ENCODE results near the gene SCUBE3. TPM values are rescaled to one million over a fixed set of nuclear protein-coding genes. Genes with fewer than 3 reads are reported as not detected.

The SCUBE3 gene
- total RNA-seq: under 1 TPM; 0.12 to 0.59 TPM

GRCh38 chr6:35213824-35214756, at the start of gene SCUBE3:
TSS of gene SCUBE3 (plus strand) at chr6:35213956. CDS start at chr6:35214419, 463 bp downstream.
- DNase-seq (ENCODE audit: low spot score): no peak
- H3K27me3 ChIP-seq: peaks cover 4 to 9% of the 10 kb centered on the region in 2 donors
- H3K4me1 ChIP-seq: peaks cover 0 to 14% of the 10 kb centered on the region in 2 donors

GRCh38 chr6:35164277-35164676, 49.5 kb upstream of the SCUBE3 start:
- TF ChIP-seq CTCF (IDR thresholded peaks at IDR 0.05): no peak
- DNase-seq (ENCODE audit: low spot score): no peak
- Histone ChIP-seq H3K4me1 (peaks cover 0 to 11% of the 10 kb centered on the region in 2 donors), H3K4me3 (no peak overlapping the region), H3K9me3 (no peaks in the 10 kb centered on the region), H3K27me3 (no peaks in the 10 kb centered on the region), H3K27ac (no peak overlapping the region), H3K36me3 (no peaks in the 10 kb centered on the region)

More at GRCh38 chr6:35213824-35214756, at the start of gene SCUBE3:
- Histone ChIP-seq H3K36me3 (no peaks in the 10 kb centered on the region), H3K9me3 (no peaks in the 10 kb centered on the region), H3K27ac (no peak within 1 kb of the TSS), H3K4me3 (peak within 1 kb of the TSS; percentile 29 to 56)
- no peak for TF ChIP-seq CTCF (IDR thresholded peaks at IDR 0.05)

- no peak for TF ChIP-seq CTCF (IDR thresholded peaks at IDR 0.05)
- Histone ChIP-seq H3K4me3 (no peak overlapping the region), H3K9me3 (no peaks in the 10 kb centered on the region)
Observed at GRCh38 chr6:35164868-35165267, 48.9 kb upstream of the SCUBE3 start.

GRCh38 chr6:35165630-35166071, 48.1 kb upstream of the SCUBE3 start:
- no peak for TF ChIP-seq CTCF (IDR thresholded peaks at IDR 0.05)
- Histone ChIP-seq H3K4me3 (no peak overlapping the region), H3K36me3 (no peaks in the 10 kb centered on the region), H3K9me3 (no peaks in the 10 kb centered on the region), H3K27me3 (no peaks in the 10 kb centered on the region), H3K27ac (no peak overlapping the region), H3K4me1 (peaks cover 0 to 11% of the 10 kb centered on the region in 2 donors)
- DNase-seq (ENCODE audit: low spot score): no peak

More at GRCh38 chr6:35164868-35165267, 48.9 kb upstream of the SCUBE3 start:
- DNase-seq (ENCODE audit: low spot score): no peak
- peaks cover 0 to 11% of the 10 kb centered on the region in 2 donors for H3K4me1 ChIP-seq
- no peaks in the 10 kb centered on the region for H3K36me3 ChIP-seq
- no peak overlapping the region for H3K27ac ChIP-seq
- no peaks in the 10 kb centered on the region for H3K27me3 ChIP-seq

- H3K9me3 ChIP-seq: no peaks in the 10 kb centered on the region
- peaks cover 0 to 11% of the 10 kb centered on the region in 2 donors for H3K4me1 ChIP-seq
- no peak for TF ChIP-seq CTCF (IDR thresholded peaks at IDR 0.05)
- no peak for DNase-seq (ENCODE audit: low spot score)
- H3K27ac ChIP-seq: no peak overlapping the region
- H3K27me3 ChIP-seq: no peaks in the 10 kb centered on the region
- H3K36me3 ChIP-seq: no peaks in the 10 kb centered on the region
- H3K4me3 ChIP-seq: no peak overlapping the region
Observed at GRCh38 chr6:35166116-35166515, 47.6 kb upstream of the SCUBE3 start.
